Measurements from ENCODE around the gene TEX22. TPM values are rescaled to one million over a fixed set of nuclear protein-coding genes. Genes with fewer than 3 reads are reported as not detected.
A peak's percentile ranks its signal among the peaks of the same experiment; 100 is the strongest.

Gene TEX22
- total and polyA plus RNA-seq, 4 donors = 0.18 to 2.1 (median 0.77) TPM

DNA sequence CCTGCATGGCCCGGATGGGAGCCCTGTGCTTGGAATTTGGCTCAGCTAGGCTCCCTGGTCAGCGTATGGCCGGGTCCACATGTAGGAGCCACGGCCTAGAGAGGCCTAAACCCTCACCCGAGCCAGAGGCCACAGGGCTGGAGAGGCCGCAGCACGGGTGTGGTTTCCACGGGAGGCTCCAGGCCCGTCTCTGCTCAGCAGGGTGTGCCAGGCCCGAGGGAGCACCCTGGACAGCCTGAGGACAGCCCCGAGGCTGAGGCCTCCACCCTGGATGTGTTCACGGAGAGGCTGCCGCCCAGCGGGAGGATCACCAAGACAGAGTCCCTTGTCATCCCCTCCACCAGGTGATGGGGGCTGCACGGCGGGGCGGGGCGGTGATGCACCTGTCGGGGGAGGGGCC lies 17.6 kb upstream of the TEX22 start:
- Histone ChIP-seq H3K4me3 (ENCODE audit: low read length in 2 of 2) (no peak overlapping the region), H3K4me1 (ENCODE audit: control insufficient read depth in 1 of 2, insufficient read depth in 2 of 2, low read length in 2 of 2) (no peaks in the 10 kb centered on the region), H3K9me3 (ENCODE audit: control insufficient read depth, low read length) (no peaks in the 10 kb centered on the region), H3K36me3 (ENCODE audit: control insufficient read depth in 1 of 2, insufficient read depth in 2 of 2, low read length in 1 of 2) (peaks cover 0 to 2% of the 10 kb centered on the region in 2 donors), H3K27me3 (ENCODE audit: control insufficient read depth in 1 of 2, insufficient read depth in 2 of 2, low read length in 1 of 2) (no peaks in the 10 kb centered on the region), H3K27ac (ENCODE audit: low read depth in 1 of 2, low read length in 2 of 2) (no peak overlapping the region)
- WGBS, 2 donors = 92 to 94% methylated on average over 19 of the region's 19 CpGs
- DNase-seq (peak in 1 of 2 donors; percentile 45), ATAC-seq (ENCODE audit: low FRiP score) (no peak)
- intact Hi-C loops (cut with DNase I) = no loop called here

DNA sequence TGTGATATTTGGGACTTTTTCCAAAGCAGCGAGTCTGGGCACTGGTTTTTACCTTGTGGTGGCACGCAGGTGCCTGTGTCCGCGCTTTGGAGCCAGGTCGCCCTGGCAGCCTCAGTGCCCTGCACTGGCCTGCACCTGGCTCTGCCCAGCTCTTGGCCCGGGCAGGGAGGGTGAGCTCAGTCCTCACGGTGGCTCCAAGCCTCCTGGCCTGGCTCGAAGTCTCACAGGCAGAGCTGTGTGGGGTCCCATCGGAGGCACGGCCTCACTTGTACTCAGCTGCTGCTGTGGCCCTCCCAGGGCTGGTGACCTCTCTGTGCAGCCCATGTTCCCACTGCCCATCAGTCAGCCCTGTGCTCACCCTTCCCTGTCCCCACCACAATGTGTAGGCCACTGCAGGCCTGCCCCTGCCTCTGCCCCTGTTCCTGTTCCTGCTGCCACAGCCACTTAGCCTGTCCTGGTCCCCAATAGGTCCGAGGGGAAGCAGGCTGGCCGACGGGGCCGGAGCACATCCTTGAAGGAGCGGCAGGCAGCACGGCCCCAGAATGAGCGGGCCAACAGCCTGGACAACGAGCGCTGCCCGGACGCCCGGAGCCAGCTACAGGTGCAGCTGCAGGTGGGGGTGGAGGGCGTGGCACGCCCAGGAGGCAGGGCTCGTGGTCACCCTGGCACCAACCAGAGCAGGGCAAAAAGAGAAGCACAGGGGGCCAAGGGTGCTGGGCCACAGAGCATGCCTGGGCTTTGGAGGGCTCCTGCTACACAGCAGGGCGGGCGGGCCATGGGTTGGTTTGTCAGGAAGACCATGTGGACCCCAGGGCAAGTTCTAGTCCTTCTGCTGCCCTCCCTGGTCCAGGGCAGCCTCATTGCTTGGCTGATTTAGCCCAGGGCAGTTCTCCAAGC lies 16.6 kb upstream of the TEX22 start:
- no peaks in the 10 kb centered on the region for H3K9me3 ChIP-seq (ENCODE audit: control insufficient read depth, low read length)
- peaks cover 0 to 2% of the 10 kb centered on the region in 2 donors for H3K36me3 ChIP-seq (ENCODE audit: control insufficient read depth in 1 of 2, insufficient read depth in 2 of 2, low read length in 1 of 2)
- no peaks in the 10 kb centered on the region for H3K4me1 ChIP-seq (ENCODE audit: control insufficient read depth in 1 of 2, insufficient read depth in 2 of 2, low read length in 2 of 2)
- no peak overlapping the region for H3K4me3 ChIP-seq (ENCODE audit: low read length in 2 of 2)
- WGBS, 2 donors = 88 to 90% methylated on average over 25 to 27 of the region's 27 CpGs
- intact Hi-C loops (cut with DNase I) = no loop called here
- no peak overlapping the region for H3K27ac ChIP-seq (ENCODE audit: low read depth in 1 of 2, low read length in 2 of 2)
- H3K27me3 ChIP-seq (ENCODE audit: control insufficient read depth in 1 of 2, insufficient read depth in 2 of 2, low read length in 1 of 2) = no peaks in the 10 kb centered on the region
- DNase-seq (peak in 1 of 2 donors; percentile 39), ATAC-seq (ENCODE audit: low FRiP score) (no peak)

- DNase-seq = no peak
- H3K27ac ChIP-seq (ENCODE audit: low read depth in 1 of 2, low read length in 2 of 2) = no peak overlapping the region
- H3K4me1 ChIP-seq (ENCODE audit: control insufficient read depth in 1 of 2, insufficient read depth in 2 of 2, low read length in 2 of 2) = no peaks in the 10 kb centered on the region
- peaks cover 0 to 2% of the 10 kb centered on the region in 2 donors for H3K36me3 ChIP-seq (ENCODE audit: control insufficient read depth in 1 of 2, insufficient read depth in 2 of 2, low read length in 1 of 2)
- no peak for ATAC-seq (ENCODE audit: low FRiP score)
- WGBS, 2 donors = 93 to 95% methylated on average over 26 of the region's 26 CpGs
- no peak overlapping the region for H3K4me3 ChIP-seq (ENCODE audit: low read length in 2 of 2)
- no peaks in the 10 kb centered on the region for H3K9me3 ChIP-seq (ENCODE audit: control insufficient read depth, low read length)
- H3K27me3 ChIP-seq (ENCODE audit: control insufficient read depth in 1 of 2, insufficient read depth in 2 of 2, low read length in 1 of 2) = no peaks in the 10 kb centered on the region
- intact Hi-C loops (cut with DNase I) = no loop called here
Observed at GRCh38 chr14:105382343-105383082, 15.8 kb upstream of the TEX22 start.

- H3K27me3 ChIP-seq (ENCODE audit: control insufficient read depth in 1 of 2, insufficient read depth in 2 of 2, low read length in 1 of 2) = no peaks in the 10 kb centered on the region
- DNase-seq (peak; percentile 42 to 74), ATAC-seq (ENCODE audit: low FRiP score) (no peak)
- 96 to 97% methylated on average over 32 of the region's 32 CpGs for WGBS, 2 donors
- no peaks in the 10 kb centered on the region for H3K9me3 ChIP-seq (ENCODE audit: control insufficient read depth, low read length)
- no peak overlapping the region for H3K27ac ChIP-seq (ENCODE audit: low read depth in 1 of 2, low read length in 2 of 2)
- H3K4me1 ChIP-seq (ENCODE audit: control insufficient read depth in 1 of 2, insufficient read depth in 2 of 2, low read length in 2 of 2) = no peaks in the 10 kb centered on the region
- intact Hi-C loops (cut with DNase I) = no loop called here
- peaks cover 0 to 2% of the 10 kb centered on the region in 2 donors for H3K36me3 ChIP-seq (ENCODE audit: control insufficient read depth in 1 of 2, insufficient read depth in 2 of 2, low read length in 1 of 2)
- no peak overlapping the region for H3K4me3 ChIP-seq (ENCODE audit: low read length in 2 of 2)
Observed at GRCh38 chr14:105383083-105383730, 15.1 kb upstream of the TEX22 start.

- no peak overlapping the region for H3K4me3 ChIP-seq (ENCODE audit: low read length in 2 of 2)
- H3K27ac ChIP-seq (ENCODE audit: low read depth in 1 of 2, low read length in 2 of 2) = no peak overlapping the region
- H3K4me1 ChIP-seq (ENCODE audit: control insufficient read depth in 1 of 2, insufficient read depth in 2 of 2, low read length in 2 of 2) = no peaks in the 10 kb centered on the region
- no peaks in the 10 kb centered on the region for H3K27me3 ChIP-seq (ENCODE audit: control insufficient read depth in 1 of 2, insufficient read depth in 2 of 2, low read length in 1 of 2)
- intact Hi-C loops (cut with DNase I) = no loop called here
- DNase-seq (peak in 1 of 2 donors; percentile 72), ATAC-seq (ENCODE audit: low FRiP score) (no peak)
- H3K9me3 ChIP-seq (ENCODE audit: control insufficient read depth, low read length) = no peaks in the 10 kb centered on the region
- WGBS, 2 donors = 94 to 95% methylated on average over 23 of the region's 23 CpGs
- H3K36me3 ChIP-seq (ENCODE audit: control insufficient read depth in 1 of 2, insufficient read depth in 2 of 2, low read length in 1 of 2) = peaks cover 0 to 2% of the 10 kb centered on the region in 2 donors
Observed at GRCh38 chr14:105384041-105384557, 14.2 kb upstream of the TEX22 start.

DNA sequence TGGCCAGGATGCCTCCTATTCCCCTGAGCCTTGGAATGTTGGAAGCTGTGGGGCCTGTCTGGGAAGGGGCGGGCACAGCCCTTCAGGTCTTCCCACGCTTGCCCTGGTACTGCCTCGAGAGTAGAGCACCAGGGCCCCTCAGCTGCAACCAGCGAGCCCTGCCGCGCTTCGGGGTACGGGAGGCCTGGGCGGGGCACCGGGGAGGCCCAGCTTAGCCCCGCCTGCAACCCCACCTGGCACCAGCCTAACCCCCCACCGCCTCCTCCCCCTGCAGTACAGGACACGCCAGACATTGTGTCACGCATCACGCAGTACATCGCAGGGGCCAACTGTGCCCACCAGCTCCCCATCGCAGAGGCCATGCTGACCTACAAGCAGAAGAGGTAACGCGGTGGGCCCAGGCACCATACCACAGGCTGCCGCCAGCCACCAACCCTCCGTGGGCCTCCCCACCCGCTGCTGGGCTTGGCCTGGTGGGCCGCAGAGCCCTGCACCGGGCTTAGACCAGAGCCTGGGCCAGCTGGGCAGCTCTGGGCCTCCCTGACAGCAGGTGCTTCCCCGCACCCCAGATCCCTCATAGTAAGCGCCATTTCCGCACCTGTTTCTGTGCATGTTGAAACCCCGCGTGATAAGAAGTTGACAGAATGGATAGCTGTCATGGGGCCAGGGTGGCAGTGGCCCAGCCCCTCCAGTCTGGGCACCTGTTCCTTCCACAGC lies 13.6 kb upstream of the TEX22 start:
- H3K4me1 ChIP-seq (ENCODE audit: control insufficient read depth in 1 of 2, insufficient read depth in 2 of 2, low read length in 2 of 2) = no peaks in the 10 kb centered on the region
- H3K27ac ChIP-seq (ENCODE audit: low read depth in 1 of 2, low read length in 2 of 2) = no peak overlapping the region
- no peak overlapping the region for H3K4me3 ChIP-seq (ENCODE audit: low read length in 2 of 2)
- intact Hi-C loops (cut with DNase I) = no loop called here
- WGBS, 2 donors = 93 to 94% methylated on average over 29 of the region's 29 CpGs
- peaks cover 0 to 2% of the 10 kb centered on the region in 2 donors for H3K36me3 ChIP-seq (ENCODE audit: control insufficient read depth in 1 of 2, insufficient read depth in 2 of 2, low read length in 1 of 2)
- no peaks in the 10 kb centered on the region for H3K9me3 ChIP-seq (ENCODE audit: control insufficient read depth, low read length)
- no peaks in the 10 kb centered on the region for H3K27me3 ChIP-seq (ENCODE audit: control insufficient read depth in 1 of 2, insufficient read depth in 2 of 2, low read length in 1 of 2)
- ATAC-seq (ENCODE audit: low FRiP score) (no peak), DNase-seq (peak in 1 of 2 donors; percentile 68)

- intact Hi-C loops (cut with DNase I) = no loop called here
- Histone ChIP-seq H3K27me3 (ENCODE audit: control insufficient read depth in 1 of 2, insufficient read depth in 2 of 2, low read length in 1 of 2) (no peaks in the 10 kb centered on the region), H3K36me3 (ENCODE audit: control insufficient read depth in 1 of 2, insufficient read depth in 2 of 2, low read length in 1 of 2) (peaks cover 0 to 2% of the 10 kb centered on the region in 2 donors), H3K27ac (ENCODE audit: low read depth in 1 of 2, low read length in 2 of 2) (no peak overlapping the region), H3K9me3 (ENCODE audit: control insufficient read depth, low read length) (no peaks in the 10 kb centered on the region), H3K4me3 (ENCODE audit: low read length in 2 of 2) (no peak overlapping the region), H3K4me1 (ENCODE audit: control insufficient read depth in 1 of 2, insufficient read depth in 2 of 2, low read length in 2 of 2) (no peaks in the 10 kb centered on the region)
- DNase-seq = peak in 1 of 2 donors; percentile 47
- no peak for ATAC-seq (ENCODE audit: low FRiP score)
- 93 to 95% methylated on average over 19 of the region's 19 CpGs for WGBS, 2 donors
Observed at GRCh38 chr14:105385322-105385637, 13.1 kb upstream of the TEX22 start.

DNA sequence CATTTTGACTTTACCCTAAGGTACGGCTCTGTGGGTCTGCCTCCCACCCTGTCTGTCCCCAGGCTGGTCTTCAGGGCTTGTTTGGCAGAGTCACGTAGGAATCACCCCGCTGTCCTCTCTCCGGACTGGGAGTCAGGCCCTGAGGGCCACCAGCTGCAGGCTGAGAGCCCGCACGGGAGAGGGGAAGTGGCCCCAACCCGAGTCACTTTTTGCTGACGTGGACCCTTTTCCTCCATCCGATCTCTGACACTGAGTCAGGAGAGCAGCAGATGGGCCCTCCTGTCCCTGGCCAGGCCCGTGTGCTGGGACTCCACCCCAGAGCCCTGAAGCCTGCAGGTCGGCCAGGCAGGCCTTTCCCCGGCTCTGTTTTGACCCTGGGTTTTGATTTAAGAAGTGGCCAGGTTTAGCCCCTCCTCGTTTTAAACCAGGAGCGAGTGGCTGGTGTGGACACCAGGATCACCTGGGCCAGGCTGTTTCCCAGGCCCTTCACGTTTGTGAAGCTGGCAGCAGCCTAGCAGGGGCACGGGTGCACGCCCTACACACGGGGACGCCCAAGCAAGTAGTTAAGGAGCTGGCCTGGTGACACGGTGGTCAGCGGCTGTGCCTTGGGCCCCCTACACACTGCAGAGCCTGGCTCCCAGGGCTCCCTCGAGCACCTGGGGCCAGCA lies 12.5 kb upstream of the TEX22 start:
- no peak overlapping the region for H3K4me3 ChIP-seq (ENCODE audit: low read length in 2 of 2)
- intact Hi-C loops (cut with DNase I) = no loop called here
- peak in 1 of 2 donors; percentile 79 for DNase-seq
- peaks cover 0 to 2% of the 10 kb centered on the region in 2 donors for H3K36me3 ChIP-seq (ENCODE audit: control insufficient read depth in 1 of 2, insufficient read depth in 2 of 2, low read length in 1 of 2)
- no peaks in the 10 kb centered on the region for H3K27me3 ChIP-seq (ENCODE audit: control insufficient read depth in 1 of 2, insufficient read depth in 2 of 2, low read length in 1 of 2)
- H3K4me1 ChIP-seq (ENCODE audit: control insufficient read depth in 1 of 2, insufficient read depth in 2 of 2, low read length in 2 of 2) = no peaks in the 10 kb centered on the region
- no peak overlapping the region for H3K27ac ChIP-seq (ENCODE audit: low read depth in 1 of 2, low read length in 2 of 2)
- ATAC-seq (ENCODE audit: low FRiP score) = no peak
- 89 to 90% methylated on average over 22 of the region's 22 CpGs for WGBS, 2 donors
- H3K9me3 ChIP-seq (ENCODE audit: control insufficient read depth, low read length) = no peaks in the 10 kb centered on the region
